ENCODE data around the gene CDK17. TPM values are rescaled to one million over a fixed set of nuclear protein-coding genes. Genes with fewer than 3 reads are reported as not detected.

CDK17 gene
- total and polyA plus RNA-seq, 2 of the 8 experiments (the other 6 are each of a cell fraction or from before 2014, with no cell fraction given) = 5.8 to 20.0 TPM

- TF ChIP-seq KDM5A (IDR thresholded peaks at IDR 0.05; ENCODE audit: low read length) (no peak), CTCF (IDR thresholded peaks at IDR 0.05; ENCODE audit: control extremely low read depth in 1 of 3, insufficient read depth in 1 of 3, low read depth in 1 of 3, low read length in 3 of 3) (no peak), YY1 (IDR thresholded peaks at IDR 0.05; ENCODE audit: low read depth, low read length) (no peak), TCF12 (IDR thresholded peaks at IDR 0.05; ENCODE audit: low read depth, low read length) (no peak), SAP30 (IDR thresholded peaks at IDR 0.05; ENCODE audit: insufficient read depth, insufficient replicate concordance, low read length) (no peak), RXRA (IDR thresholded peaks at IDR 0.05; ENCODE audit: insufficient read depth, low read depth, low read length) (no peak), SIRT6 (IDR thresholded peaks at IDR 0.05; ENCODE audit: low read length) (no peak)
Measured at GRCh38 chr12:96404696-96405095, 4.5 kb upstream of the CDK17 start (continued).
